GM19467 (cell line): ENCODE results near the gene TRIM45.
"Not testable (repeated sequence)": the region's sequence is repeated elsewhere in the genome, so short reads cannot be mapped to it uniquely, and the experiment has no call there.

Experiments used
- ATAC-seq: cut with Tn5 transposase; IDR thresholded peaks from one replicate; pipeline ENCODE4 v1.9.1; 2021; ENCODE audit warnings: mild to moderate bottlenecking, moderate library complexity; ENCODE audit not compliant: unreplicated experiment

Gene TRIM45

DNA sequence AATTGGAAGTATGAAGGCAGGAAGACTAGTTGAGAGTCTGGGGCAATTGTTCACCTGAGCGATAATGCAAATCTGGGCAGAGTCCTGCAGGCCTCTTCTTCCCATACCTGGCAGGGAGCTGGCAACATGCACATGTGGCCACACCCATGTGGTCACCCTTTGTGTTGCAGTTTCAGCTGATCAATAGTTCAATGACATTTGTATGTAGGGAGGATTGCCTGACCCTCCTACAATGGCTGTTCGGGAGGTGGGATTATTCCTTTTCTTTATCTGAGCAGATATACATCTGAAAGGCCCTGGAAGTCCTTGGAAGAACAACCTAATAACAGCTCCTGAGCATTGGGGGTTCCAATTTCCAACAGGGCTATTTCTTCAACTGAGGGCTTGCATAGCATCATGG lies 15.2 kb upstream of the TRIM45 start:
- ATAC-seq: no peak

DNA sequence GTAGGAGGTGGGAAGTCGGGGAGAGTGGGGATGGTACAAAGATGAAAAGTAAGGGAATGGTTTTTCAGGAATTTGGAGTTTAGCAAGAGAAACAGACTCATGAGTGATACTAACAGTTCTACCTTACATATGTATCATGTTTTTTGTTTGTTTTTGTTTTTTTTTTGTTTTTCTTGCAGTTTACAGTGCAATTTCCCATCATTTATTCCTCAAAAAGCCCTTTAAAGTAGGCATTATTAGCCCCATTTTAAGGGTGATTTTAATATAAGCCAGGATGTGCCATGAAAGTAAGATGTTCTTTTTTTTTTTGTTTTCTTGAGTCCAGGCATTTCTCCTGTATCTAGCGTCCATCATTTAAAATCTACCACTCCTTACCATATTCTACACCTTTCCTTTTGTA lies 13.8 kb upstream of the TRIM45 start:
- no peak for ATAC-seq

DNA sequence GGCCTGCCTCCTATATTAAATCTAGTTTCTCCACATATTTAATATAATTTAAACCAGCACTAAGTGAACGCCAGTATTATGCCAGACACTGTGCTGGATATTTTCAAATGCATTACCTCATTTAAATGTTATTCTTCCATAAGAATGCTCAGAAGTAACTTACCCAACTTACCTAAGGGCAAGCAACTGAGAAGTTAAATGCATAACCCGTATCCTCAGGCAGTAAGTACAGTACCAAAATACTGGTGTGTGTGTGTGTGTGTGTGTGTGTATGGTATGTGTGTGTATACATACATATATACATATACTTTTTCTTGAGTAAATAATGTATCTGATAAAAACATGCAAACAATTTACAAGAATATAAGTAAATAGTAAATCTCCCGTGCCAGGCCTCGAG lies 9.0 kb upstream of the TRIM45 start:
- no peak for ATAC-seq

DNA sequence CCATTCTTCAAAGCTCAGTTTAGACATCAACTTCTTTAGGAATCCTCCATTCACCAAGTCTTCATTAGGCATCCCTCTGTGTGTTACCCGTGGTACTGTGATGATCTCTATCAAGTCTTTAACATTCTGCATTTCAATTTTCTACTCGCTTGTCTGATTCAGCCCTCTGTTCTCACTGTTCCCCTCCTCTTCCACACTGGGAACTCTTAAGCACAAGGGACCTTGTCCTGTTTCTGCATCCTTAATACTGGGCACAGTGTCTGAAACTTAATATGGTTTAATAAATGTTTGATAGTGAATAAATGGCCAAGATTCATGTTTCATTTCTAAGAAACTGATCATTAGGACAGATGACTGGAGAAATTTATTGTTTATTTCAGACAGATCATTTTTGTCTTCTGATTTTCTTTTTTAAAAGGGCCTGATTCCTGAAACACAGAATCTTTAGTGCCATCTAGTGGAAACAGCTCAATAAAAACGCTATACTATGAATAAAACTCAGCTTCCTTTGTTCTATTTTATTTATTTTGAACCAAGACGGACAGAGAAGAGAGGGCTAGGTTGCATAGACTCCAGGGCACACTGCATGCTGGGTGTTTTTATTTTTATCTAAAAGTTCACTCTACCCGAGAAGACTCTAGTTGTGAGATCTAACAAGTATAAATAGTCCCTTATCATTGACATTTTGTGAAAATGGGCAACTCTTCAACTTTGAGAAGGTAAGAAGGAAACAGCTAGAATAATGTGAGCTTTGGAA lies 7.0 kb upstream of the TRIM45 start:
- ATAC-seq: no peak

DNA sequence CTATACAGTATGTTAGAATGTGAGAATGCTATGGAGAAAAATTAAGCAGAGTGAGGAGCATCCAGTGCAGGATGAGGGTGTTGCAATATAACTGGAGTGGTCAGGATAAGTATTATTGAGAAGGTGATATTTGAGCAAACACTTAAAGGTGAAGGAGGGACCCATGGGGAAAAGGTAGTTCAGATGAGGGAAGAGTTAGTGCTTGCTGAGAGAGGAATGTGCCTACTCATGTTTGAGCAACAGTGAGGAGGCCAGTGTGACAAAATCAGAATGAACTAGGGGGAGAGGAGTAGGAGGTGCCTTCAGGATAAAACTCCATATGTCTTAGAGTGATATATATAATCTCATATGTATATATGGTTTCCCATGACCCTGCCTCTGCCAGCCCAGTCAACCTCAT lies 6.2 kb upstream of the TRIM45 start:
- ATAC-seq: no peak

DNA sequence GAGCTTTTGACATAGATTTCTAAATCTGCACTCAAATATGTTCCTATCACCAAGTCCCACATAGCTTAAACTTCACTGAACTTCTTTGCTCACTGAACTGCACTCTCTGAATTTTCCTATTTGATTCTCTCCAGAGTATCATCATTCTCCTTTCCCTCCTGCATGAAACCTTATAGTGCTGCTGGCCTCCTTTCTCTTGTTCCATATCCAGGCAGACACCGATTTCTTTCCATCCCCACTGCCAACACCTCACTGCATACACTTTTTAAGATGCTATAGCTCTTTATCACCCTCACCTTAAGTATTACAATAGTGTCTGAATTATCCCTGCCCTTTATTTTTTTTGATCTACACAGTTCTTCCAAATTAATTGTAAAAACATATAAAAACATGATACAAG lies 3.1 kb upstream of the TRIM45 start:
- no peak for ATAC-seq

DNA sequence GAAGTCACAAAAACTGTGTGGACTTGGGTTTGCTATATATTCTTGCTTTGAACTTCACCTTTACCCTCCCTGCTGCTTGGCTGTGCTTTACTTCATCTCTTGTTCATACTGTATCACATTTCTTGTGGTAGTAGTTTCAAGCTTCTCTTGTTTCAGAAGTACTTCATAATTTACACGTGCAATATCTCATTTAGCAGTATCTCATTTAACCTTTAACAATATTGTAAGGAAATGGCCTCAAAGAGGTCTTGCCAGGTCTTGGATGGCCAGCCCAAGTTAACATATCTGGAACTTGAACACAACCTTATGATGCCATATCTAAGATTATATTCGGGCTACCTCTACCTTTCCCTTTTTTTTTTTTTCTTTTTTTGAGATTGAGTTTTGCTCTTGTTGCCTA lies 1.7 kb upstream of the TRIM45 start:
- no peak for ATAC-seq

DNA sequence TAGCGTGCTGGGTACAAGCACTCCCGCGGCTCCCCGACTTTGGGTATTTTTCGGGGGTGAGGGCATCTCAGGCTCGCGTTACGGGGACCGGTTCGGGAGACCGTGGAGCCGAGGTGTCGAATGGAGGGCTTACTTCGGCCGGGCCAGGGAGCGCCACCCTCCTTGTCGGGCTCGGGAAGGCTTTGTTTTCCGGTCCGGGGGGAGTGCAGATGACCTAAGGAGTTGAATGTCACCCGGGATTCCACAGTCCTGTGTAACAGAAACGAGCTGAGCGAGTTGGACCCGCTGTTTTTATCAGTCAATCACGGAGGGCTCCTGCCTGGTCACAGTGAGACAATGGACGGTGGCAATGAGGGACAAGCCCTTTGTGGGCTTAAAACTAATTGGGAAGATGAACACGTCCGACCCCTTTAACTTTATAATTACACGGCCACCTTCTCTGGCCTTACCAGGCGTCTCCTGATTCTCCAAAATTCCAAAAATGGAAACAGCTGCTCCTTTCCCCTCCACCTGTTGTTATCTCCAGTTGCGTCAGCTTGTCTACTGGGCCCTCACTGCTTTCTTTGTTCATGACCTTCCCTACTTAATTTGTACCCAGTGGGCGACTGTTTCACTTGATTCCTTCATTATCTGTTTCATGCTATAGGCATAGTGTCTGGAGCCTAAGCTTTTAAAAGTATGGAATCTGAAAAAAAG lies 929 bp upstream of the TRIM45 start:
- ATAC-seq: no peak

DNA sequence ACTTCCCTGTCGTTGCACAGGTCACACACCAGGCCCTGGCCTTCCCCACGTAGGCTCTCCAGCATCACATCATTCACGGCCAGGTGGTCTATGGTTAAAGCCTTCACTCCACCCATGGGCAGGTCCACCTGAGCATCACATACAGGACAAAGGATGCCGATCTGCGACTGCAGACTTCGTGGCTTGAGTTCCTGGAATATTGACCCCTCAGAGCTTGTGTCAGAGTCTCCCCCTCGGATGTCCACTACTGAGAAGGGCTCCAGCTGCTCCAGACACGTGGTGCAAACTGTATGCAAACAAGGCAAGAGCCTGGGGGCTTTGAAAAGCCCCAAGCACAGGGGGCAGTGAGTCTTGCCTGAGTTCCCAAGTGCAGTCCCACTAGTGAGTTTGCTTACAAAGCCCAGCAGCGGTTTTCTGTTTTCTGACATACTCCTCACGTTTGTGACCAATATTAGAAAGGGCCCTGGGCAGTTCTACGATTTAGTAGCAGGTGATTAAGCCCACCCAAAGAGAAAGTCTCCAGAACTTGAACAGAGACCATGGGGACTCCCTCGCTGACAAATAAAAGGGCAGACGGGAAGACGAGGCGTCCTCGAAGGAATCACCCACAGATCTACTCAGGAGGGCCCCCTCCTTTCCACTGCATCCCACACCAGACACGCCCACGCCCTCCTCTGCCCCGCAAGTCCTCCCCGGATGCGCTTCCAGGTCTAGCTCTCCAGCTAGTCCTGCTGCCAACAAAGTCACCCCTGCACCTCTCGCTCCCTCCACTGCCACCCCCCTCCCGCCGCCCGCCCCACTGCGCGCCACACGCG lies 568 bp downstream of the TRIM45 start:
- peak; percentile 2 for ATAC-seq

DNA sequence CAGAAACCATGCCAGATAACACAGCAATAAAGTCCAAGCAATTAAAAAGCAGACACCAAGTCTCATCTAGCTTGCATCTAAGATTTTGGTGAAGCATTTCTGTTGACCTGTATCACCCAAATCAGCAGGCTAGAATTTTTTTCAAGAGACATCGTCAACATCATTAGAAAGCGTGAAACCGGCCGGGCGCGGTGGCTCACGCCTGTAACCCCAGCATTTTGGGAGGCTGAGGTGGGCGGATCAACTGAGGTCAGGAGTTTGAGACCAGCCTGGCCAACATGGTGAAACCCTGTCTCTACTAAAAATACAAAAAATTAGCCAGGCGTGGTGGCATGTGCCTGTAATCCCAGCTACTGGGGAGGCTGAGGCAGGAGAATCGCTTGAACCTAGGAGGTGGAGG lies 2.4 kb downstream of the TRIM45 start:
- not testable (repeated sequence) for ATAC-seq

DNA sequence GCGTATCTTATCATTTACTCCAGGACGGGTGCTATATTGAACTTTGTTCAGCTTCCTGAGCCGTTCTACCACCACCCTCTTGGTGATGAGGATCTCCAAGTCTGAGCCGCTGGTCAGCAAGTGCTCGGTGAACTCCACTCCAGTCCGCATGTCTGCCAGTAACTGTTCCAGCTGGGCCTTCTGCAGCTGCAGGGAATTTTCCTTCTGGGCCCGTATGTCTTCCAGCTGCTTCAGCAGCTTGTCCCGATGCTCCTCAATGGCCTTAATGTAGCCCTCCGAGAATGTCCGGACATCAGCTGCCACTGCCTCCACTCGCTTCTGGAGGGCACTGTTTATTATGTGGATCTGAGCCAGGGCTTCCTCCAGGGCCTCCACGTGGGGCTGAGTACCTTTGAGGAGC lies 3.4 kb downstream of the TRIM45 start:
- no peak for ATAC-seq

DNA sequence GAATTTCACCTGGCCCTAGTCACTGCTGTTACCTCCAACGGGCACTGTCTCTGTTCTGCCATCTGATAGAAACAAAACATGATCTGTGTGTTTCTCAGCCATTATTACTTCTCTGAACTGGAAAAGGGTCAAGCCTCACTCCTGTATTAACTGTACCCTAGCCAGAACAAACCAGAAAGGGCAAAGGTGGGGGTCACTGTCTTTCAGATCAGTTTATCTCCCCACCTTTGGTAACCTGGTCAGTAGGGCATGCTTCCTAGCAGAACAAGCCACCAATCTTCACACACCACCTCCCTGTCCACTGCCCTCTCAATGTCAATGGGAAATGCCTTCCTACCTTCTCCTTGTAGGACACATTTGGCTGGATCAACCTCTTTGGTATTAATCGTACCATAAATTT lies 3.9 kb downstream of the TRIM45 start:
- no peak for ATAC-seq

DNA sequence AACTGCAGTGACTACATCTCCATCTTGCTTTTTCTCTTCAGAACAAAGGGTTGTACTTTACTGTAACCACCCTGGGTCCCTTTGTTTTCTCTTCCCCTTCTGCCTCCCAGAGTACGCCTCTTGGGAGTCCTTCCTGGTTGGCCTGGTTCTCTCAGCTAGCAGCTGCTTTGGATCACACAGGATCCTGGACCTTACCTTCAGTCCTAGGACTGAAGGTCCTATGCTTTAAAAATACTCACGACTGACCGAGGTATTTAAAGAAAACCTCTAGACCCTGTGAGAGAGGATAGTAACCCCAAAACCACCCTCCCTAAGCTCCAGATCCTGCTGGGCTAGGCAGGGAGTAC lies 4.8 kb downstream of the TRIM45 start:
- ATAC-seq: no peak

DNA sequence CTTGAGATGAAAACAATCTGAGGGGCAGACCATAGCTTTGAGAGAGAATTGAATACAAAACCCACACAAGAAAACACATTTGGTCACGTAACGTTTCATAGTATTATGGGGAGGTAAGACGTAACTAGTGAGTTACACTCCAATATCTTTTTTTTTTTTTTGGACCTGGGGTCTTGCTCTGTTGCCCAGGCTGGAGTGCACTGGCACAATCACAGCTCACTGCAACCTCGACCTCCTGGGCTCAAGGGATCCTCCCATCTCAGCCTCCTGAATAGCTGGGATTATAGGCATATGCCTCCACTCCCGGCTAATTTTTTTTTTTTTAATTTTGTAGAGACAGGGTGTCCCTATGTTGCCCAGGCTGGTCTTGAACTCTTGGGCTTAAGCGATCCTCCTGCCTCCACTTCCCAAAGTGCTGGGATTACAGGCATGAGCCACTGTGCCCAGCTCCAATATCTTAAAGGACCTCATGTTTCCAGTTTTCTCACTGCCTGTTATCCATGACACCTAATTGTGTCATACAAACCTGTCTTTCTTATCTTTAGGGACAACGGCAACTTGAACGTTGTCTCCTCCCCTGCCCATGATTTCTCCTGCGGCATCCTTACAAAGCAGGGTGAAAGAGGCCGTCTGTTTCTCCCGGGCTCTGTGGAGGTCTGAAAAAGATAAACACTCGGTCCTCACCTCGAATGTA lies 5.3 kb downstream of the TRIM45 start:
- no peak for ATAC-seq

DNA sequence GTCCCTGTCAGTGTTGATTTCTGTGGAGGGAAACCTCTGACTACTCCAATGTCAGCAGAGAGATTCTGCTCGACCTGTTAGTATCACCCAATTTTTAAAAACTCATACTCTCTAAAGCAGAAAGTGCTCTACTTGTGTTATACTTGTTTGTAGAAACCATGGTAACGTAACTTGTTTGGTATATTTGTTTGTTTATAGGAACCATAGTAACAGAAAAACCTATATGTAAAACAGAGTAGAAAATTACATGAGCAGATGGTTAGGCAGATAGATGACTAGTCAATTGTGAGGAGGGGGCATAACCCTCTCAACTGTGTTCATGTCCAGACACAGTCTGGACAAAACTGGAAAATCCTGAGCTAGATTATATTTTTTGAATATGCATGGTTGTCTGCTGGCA lies 6.7 kb downstream of the TRIM45 start:
- ATAC-seq: no peak

DNA sequence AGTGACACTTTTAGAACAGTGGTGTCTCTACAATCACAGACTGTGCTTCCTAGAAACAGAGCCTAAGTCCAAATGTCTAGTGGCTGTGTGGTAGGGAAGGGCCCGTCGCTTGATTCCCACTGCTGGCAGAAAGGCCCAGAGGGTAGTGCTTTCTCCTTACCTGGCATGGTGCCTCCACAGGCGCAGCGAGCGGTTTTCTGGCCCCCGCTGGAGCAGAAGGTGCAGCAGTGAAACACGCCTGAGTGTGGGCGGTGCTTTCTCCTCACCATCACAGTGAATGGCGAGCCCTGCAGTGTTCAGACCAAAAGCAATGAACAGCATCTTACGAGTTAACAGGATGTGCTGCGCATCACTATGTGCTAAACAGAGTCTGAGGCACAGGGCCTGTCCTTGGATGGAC lies 8.3 kb downstream of the TRIM45 start:
- no peak for ATAC-seq

DNA sequence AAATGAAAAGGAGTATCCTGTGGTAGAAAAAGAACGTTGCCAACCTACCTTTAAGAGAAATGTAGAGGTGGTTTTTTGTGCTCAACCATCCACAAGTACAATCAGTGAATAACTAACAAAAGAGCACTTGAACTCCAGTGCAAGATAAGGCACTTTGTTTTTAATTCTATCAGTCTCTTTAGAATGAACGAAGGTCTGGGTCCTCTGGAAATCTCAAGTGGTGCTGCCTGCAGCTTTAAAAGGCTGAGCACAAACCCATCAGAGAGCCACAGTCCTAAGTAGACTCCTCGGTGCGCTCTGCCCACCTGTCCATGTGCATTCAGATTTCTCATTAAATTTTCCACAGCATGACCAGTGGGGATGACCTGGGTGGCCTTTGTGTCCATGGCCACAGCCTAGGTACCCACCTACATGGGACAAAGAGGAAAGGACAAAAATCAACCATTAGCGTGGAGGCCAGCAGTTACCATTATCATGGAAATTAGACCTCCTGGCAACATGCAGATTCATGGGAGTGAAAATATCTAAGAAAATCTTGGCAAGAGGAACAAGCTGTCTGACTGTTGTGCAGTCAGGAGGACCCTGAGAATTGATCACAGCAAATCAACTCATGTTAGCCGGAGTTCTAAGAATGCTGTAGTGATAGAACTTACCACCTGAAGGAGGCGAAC lies 9.4 kb downstream of the TRIM45 start:
- ATAC-seq: no peak

DNA sequence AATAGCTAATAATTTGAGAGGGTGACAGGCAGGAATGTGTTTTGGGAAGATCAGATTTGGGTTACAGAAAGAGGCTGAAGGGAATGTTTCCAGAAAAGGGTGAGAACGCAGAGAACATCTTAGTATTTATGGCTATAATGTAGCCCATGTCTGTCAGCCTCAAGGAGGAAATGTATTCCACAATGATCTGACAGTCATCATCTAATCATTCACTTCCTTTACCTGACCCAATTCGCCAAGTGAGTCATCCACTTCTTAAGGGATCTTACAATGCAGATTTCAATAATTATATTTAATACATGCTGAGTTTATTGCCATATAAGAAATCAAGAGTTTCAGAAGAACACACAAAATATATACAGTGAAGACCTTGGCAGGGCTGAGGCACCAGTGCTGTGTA lies 10.8 kb downstream of the TRIM45 start:
- ATAC-seq: no peak

DNA sequence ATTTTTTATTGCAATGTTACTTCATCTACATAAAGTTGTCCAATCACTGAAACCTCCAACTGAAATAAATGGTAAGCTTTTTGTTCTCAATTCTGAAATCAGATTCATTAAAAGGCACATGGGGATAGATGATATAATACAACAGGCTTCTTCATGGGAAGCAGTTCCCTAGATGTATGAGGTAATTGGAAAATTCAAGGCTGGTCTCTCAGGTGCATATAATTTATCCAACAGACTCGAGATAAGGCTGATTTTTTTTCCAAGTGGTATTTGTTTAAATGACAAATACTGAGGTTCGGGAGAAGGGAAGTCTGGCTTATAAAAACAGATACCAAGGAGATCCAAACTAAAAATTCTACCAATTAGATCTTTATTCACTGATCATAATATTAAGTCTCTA lies 14.2 kb downstream of the TRIM45 start:
- ATAC-seq: no peak

DNA sequence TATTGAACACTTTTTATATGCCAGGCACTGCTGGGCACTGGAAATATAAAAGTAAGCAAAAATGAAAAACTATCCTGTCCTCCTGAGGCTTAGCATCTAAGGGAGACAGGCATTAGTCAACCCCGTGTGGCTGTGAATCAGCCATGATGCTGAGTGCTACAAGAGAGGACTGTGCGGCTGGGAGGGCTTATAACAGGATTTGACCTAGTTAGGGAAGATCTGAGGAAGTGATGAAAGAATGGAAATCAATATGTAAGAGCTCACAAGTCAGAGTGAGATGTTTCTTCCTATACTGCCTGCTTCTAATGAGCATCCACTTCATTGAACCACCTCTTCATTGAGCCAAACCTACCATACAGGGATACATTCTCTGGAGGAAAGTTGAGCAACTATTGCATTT lies 15.1 kb downstream of the TRIM45 start:
- no peak for ATAC-seq

DNA sequence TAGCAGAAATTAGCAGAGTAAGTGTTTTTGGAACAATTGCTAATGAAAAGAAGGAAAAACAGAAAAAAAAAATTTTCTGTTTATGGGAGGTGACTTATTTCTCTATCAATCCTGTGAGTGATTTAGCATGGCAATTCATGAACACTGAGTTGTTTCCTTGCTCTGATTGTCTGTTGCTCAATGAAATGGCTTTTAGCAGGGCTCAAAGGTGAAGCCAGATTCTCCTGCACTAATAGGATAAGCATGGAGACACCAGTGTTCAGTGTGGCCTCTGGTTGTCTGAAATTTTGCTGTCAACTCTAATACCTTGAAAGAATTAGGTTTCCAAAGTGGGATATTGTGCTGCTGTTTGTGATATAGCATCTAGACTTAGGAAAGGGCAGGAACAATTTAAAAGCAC lies 15.8 kb downstream of the TRIM45 start:
- ATAC-seq: no peak
